ENCODE measurements around the gene SHC1. TPM values are rescaled to one million over a fixed set of nuclear protein-coding genes. Genes with fewer than 3 reads are reported as not detected.
A peak's percentile ranks its signal among the peaks of the same experiment; 100 is the strongest.

SHC1 gene
- total RNA-seq, 1 donor: 59.5 TPM

DNA sequence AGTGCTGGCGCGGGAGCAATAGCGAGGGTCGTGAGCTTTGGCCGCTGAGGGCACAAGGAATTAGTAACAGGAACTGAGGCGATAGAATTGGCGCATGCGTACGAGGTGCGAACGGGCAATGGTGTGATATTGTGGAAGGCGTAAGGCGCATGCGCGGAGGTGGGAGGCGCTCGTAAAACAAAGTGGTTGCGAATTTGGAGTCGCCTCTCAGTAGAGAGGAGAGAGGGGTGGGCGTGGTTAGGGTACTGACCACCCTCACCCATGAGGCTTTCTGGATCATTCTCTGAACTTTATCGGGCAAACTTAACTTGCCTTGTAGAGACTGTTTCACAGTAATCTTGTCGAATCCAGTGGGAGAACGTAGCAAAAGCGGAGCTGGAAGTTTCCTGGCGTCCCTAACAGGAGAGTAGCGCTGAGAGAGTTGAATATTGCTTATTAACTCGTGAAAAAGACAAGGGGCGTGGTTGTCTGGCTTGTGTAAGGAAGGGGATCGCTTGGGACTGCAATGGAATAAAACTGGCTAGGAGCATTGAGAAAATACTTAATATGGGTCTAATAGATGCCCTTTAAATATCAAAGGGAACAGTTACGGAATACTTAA lies 4.4 kb upstream of the SHC1 start:
- DNase-seq (ENCODE audit: low read depth in 2 of 3, low spot score in 2 of 3): peak; percentile 97 to 99 (median 97)

DNA sequence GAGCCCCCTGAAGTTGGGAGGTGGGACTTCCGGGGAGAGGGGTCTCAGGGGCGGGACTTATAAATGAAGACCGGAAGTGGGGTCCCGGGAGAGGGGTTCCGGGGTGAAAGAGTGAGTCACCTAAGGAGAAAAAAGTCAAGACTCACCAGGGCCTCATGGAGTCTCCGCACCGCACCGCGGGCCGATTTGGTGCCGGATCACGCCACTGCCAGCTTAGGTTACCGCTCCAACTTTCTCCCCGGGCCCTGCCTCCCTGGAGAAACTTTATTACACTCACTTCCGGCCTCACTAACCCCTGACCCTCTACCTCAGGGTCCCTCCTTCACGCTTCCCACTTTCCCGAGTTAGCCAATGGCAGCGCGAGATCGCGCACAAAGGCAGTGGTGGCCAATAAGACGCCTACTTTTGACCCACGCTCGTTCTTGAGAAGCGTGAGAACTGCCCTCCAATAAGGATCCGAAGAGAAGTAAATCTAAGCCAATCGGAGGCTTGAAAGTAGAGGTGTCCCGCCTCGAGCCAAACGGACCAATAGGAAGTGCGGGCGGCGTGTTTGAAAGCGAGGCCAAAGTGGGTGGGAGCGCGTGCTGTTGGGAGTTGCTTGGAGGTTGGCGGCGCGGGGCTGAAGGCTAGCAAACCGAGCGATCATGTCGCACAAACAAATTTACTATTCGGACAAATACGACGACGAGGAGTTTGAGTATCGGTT lies 3.7 kb upstream of the SHC1 start, which contains the start of gene CKS1B:
TSS of gene CKS1B (plus strand) at position 580 of the 706 bp plus-strand sequence. CDS start at position 645, 65 bp downstream.
- peak; percentile 94 to 100 (median 100) for DNase-seq (ENCODE audit: low read depth in 2 of 3, low spot score in 2 of 3)

DNA sequence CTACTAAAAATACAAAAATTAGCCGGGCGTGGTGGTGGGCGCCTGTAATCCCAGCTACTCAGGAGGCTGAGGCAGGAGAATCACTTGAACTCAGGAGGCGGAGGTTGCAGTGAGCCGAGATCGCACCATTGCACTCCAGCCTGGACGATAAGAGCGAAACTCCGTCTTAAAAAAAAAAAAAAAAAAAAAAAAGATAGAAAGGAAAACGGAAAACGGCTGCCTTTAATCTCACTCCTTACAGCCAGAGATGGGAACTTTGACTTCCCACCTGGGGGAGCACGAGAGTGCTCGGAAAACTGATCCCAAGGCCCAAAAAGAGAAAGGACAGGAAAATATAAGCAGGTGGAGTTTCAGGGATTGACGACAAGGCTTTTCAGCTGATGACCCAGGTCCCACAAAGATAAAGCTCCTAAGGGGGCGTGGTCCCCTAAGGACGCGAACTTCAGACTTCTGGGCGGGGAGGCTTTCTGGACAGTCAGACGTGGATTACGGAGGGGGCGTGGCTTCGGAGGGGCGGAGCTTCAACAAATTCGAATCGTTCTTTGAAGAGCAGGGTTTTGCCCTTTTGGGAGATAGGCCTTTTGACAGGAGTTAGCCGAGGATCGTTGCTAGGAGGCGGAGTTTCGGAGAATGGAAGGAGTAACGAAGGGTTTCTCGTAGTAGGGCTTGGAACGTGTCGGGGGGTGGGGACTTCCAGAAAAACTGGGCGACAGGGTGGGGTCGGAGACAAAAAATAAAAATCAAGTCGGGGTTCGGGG lies 3.0 kb upstream of the SHC1 start:
- DNase-seq (ENCODE audit: low read depth in 2 of 3, low spot score in 2 of 3): peak; percentile 76 to 97 (median 96)

DNA sequence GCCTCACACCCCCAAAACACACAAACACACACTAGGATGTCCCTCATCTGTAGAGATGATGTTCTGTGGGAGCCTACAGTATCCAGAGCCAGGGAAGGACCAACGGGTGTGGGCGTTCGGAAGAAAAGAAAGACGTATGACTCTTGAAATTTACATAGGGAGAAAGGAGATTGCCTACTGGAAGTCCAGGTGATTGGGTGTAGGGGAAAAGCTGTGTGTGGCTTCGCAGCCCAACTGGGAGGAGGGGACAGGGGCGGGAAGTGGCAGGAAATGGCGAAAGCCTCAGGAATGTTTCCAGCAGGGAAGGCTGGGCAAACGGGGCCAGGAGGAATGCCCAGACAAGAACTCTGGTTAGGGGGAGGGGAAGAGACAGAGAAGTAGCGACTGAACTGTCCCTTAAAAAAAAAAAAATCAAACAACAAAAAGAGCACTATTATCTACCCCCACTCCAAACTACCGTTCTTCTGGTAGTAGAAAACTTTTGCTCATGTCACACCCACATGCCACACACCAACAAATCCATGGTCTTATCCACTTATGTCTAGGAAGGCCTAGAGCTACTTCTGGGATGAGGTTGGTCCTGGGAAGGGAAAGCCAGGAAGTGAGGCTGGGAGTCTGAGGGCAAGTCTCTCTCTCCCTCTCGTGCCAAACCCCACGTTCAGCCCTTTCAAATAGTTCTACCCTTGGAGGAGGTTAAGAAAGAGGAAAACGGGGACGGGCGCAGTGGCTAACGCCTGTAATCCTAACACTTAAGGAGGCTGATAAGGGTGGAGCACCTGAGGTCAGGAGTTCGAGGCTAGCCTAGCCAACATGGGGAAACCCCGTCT lies 2.2 kb upstream of the SHC1 start:
- DNase-seq (ENCODE audit: low read depth in 2 of 3, low spot score in 2 of 3): no peak

DNA sequence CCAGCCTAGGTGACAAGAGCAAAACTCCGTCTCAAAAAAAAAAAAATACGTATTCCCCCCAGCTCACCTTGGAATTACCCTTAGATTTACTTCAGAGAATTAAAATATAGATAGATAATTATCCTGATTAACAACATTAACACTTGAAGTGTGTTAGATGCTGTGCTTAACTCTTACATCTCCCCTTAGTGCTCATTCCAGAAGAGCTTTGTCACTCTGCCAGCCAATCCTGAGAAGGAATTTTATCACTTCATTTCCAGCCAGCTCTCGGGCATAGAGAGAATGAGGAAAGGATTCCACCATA lies 1.6 kb upstream of the SHC1 start:
- no peak for DNase-seq (ENCODE audit: low read depth in 2 of 3, low spot score in 2 of 3)

DNA sequence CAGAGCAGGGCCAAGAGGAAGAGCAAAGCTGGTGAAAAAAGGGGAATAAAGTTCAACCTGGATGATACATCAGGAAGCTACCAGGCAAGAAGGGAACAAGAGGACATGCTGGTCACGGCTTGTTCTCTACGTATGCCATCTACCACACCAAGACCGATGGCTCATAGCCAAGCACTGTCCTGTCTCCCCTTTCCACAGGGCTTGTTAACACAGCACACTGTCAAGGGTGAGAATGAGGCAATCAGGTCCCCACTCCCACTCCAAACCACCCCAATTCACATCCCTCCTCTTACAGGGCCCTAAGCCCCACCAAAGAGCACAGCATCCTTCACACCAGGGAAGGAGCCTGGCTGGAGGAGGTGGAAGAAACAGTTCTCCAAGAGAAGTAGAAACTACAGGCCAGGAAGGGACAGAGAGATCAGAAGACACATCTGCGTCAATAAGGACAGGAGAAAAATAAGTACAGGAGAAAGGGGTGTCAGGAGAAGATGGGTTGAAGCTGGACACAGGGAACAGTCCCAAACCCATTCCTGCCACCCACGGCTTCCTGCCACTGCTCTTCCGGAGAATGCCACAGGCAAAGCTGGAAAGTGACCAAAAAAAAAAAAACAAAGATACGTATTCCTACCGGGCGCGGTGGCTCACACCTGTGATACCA lies 923 bp upstream of the SHC1 start:
- DNase-seq (ENCODE audit: low read depth in 2 of 3, low spot score in 2 of 3): no peak

DNA sequence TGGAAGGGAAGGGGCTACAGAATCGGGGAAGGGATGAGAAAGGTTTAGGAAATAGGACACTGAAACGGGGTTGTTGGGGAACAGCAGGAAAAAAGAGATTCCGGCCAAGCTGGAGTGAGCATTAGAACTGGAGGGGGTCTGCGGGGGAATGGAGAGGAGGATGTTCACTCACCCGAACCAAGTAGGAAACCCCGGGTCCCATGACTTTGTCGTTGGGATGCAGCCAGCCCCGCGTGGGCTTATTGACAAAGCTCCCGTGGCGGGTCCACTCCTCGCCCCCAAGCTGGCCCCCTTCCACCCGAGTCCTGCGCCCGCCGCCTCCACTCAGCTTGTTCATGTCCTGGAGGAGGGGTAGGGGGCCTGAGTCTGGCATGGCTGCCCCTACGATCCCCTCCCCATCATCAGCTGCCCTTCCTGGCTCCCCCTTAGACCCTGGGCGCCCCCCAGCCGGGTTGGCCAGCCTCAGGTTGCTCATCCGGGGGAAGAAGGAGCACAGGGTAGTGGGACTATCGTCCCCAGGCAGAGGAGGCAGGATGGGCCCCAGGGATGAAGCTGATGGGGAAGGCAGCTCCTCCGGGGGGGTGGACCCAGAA lies 591 bp downstream of the SHC1 start:
- DNase-seq (ENCODE audit: low read depth in 2 of 3, low spot score in 2 of 3): no peak

DNA sequence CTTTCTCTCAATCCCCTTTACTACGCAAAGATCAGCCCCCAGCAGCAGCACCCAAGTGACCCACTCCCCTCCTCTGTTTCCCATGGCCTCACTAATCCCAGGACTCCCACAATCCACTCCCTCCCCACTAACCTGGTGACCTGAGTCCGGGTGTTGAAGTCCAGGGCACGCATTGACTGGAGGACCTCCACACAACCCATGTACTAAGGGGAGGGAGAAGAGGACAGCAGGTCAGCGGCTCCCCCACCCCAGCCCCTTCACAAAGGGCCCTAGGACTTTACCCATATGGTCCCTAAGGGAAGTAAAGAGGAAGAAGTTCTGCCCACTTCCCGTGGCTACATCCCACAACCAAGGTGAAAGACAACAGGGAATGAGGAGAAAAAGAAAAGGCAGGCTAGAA lies 1.3 kb downstream of the SHC1 start:
- DNase-seq (ENCODE audit: low read depth in 2 of 3, low spot score in 2 of 3): no peak

DNA sequence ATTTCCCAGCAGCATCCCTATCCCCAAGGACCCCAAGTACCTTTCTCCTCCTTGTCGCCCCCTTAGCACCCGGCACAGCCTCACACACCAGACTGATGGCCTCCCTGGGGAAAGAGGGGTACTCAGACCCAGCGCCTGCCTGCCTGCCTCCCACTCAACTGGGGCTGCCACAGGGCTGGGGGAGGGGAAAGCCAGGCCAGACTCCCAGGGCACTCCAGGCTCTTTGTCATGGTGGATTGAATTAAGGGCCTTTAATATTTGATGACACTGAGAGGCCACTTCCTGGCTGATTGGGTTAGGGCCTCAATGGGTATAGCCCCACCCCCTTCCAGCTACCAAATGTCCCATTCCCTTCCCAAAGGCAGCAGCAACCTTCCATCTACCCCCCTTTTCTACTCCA lies 1.8 kb downstream of the SHC1 start:
- no peak for DNase-seq (ENCODE audit: low read depth in 2 of 3, low spot score in 2 of 3)

DNA sequence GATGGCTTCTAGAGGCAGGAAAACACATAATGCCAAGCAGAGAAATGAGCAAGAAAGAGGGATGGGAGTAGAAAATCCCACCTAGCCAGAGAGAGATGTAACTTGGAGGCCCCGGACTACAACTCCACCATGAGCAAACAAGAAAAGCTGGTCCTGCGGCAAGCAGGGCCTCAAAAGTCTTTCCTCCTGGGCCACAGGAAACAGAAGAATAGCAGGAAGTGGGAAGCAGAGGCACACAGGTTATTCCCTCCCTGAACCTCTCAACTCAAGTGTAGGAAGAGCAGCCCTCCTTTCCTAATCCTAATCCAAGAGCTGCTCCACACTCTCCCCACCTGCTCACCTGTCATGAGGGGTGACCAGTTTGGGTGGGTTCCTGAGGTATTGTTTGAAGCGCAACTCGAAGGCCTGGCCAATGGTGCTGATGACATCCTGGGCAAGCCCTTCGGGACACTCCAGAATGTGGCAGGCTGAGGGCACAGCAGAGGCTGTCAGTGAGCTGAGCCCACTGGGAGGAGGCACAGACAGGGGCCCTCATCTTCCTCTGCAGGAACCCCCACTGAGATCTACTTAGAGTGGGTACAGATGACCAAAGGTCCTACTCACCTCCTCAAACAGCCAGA lies 3.1 kb downstream of the SHC1 start:
- DNase-seq (ENCODE audit: low read depth in 2 of 3, low spot score in 2 of 3): no peak

DNA sequence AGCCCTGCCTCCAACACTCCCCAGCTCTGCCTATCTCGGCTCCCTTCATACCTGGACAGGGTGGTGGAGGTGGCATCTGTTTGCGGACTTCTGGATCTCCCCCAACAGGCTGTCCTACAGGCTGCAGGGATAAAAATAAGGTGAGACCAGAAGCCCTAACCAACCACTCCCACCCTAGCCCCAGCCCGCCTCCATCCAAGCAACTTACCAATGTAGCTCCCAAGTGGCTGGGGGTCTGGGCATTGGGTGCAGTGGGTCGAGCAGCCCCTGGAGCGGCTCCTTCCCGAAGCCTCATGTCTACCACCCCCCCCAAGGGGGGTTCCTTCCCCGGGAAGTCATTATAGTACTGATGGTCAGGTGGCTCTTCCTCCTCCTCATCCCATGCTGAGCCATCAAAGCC lies 4.4 kb downstream of the SHC1 start:
- DNase-seq (ENCODE audit: low read depth in 2 of 3, low spot score in 2 of 3): no peak

DNA sequence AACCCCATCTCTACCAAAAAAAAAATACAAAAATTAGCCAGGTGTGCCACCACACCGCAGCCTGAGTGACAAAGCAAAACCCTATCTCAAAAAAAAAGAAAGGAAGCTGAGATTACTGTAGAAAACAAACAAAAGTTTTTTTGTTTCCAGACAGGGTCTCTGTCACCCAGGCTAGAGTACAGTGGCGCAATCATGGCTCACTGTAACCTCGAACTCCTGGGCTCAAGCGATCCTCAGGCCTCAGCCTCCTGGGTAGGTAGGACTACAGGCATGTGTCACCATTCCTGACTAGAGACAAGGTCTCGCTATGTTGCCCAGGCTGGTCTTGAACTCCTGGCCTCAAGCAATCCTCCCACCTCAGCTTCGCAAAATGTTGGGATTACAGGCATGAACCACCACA lies 6.2 kb downstream of the SHC1 start:
- no peak for DNase-seq (ENCODE audit: low read depth in 2 of 3, low spot score in 2 of 3)

DNA sequence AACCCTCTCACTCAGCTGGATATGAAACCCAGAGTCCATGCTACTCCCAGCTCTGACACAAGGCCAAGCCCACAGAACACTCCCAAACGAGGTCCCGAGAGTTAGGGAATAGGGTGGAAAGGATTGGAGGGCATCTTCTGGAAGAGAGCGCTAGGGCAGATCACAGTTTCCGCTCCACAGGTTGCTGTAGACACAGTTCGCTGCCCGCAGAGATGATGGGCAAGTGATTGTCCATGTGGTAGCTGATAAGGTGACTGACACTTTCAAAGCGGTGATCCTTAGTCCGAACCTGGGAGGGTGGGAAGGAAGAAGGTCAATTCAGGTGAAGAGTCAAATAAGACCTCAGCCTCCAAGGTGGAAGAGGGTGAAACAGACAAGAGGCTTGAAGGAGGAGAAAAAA lies 6.9 kb downstream of the SHC1 start:
- DNase-seq (ENCODE audit: low read depth in 2 of 3, low spot score in 2 of 3): no peak

DNA sequence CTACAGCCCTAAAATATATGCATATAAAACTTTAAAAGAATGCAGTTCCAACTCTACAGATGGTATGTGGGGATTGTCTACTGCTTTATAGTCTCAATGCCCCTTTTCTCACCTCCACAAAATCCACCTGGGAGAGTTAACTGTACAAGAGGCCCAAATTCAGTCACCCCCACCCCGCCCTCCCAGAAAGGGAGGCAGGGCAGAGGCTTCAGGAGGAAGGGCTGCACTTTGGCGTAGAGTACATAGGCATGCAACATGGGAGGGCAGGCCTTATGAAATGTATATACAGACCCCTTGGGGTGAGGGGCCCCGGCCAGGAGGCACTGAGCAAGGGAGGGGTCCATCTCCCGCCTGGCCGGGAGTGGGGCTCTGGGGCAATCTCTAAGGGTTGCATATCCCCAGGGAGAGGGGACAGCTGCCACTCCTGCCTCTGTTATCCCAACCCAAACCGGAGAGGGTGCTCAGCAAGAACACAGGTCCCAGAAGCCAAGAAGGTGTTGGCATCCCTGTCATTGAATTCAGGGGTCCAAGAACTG lies 7.7 kb downstream of the SHC1 start:
- no peak for DNase-seq (ENCODE audit: low read depth in 2 of 3, low spot score in 2 of 3)

DNA sequence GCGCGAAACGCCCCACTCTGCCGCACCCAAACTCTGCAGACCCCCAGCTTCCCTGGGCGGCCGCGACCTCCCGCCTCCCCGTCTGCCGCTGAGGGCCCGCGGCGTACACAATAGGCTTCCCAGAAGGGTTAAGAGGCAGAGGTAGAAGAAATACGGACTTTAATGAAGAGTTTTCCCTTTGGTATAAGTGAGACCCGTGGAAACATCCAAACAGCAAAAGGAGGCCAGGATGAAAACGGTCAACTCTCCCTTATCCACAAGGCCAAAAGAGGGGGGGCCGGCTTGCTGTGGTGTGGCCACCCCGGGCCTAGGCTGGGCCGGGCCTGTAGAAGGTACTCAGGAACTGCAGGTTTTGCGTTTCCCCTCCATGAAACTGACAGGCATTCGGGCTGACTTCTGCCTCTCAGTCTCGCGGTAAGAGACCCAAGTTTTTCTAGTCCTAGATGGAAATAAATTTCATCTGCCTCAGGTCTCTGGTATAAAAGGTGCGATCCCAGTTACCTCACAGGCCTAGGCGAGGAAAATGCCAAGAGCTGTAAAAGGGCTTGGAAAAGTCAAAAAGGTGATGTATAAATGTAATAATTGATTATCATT lies 8.3 kb downstream of the SHC1 start:
- peak in 1 of 3 donors; percentile 52 for DNase-seq (ENCODE audit: low read depth in 2 of 3, low spot score in 2 of 3)

DNA sequence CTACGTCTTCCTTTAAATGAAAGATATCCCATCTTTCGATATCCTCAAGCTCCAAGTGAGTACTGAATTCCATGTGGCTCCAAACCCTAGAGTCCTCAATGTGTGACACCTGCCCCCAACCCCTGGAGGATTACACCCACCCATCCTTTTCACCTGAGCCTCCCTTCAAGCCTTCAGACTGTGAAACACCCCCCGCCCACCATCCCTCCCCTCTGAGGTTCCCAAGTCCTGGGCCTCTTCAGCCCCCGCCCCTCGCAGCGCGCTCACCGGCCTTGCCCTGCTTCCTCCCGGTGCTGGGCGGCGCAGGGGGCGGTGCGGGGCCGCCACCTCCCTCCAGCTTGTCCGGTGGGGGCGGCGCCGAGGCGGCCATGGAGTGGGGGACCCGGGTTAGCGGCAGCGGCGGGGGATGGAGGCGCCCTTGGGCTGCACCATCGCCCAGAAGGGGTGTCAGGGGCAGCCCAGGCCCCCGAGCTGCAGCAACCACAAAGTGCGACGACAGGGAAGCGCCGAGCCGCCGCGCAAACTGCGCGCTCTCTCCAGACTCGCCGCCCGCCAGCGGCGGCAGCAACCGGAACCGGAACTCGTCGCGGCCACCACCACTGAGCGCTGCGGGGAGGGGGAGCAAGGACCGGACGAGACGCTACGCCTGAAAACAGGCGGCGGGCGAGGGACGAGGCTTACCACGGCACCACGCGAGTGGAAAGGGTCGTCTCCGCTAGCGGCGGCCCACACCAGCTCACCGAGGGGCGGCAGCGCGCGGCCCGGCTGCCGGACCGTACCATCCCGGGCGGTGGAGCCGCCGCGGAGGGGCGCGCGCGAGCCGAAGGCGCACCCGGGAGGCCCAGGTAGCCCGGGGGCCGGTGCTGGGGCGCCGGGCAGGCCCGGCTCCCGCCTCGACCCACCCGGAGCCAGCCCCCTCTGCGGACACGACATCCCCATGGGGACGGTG lies 9.1 kb downstream of the SHC1 start, which contains the start of gene PYGO2:
TSS of gene PYGO2 (minus strand) at position 576 of the 949 bp plus-strand sequence. CDS start at position 370, 206 bp downstream.
- peak; percentile 79 to 87 (median 85) for DNase-seq (ENCODE audit: low read depth in 2 of 3, low spot score in 2 of 3)

DNA sequence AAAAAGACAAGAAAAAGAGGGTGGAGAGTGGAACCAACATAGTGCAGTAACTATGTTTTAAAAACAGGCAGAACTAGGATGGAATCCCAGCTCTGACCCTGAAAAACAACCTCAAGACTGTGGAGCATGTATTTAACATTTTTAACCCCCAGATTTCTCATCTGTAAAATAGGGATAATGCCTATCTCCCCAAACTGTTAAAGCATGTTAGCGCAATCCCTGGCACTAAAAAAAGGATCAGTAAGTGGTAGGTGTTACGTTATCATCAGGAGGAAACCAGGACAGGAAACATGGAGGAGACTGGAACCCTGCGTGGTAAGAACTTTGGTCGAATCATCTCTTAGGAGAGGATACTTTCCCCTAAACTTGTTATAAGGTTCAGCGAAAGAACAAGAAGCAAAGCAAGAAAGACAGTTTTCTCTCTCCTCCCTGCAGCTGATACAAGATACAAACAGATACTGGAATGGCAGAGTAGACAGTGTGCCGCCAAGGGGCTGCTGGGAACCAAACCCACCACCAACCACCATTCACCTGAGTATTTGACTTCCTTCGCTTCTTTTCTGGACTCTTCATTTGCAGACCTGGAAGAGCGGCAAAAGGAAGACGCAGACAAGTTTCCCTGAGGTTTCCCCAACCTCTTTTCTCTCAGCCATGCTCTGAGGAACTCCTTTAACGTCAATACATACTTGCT lies 10.0 kb downstream of the SHC1 start:
- DNase-seq (ENCODE audit: low read depth in 2 of 3, low spot score in 2 of 3): no peak

Data from hematopoietic multipotent progenitor cell (in vitro differentiated cells).